Measurements from ENCODE around the gene NIM1K. TPM values are rescaled to one million over a fixed set of nuclear protein-coding genes. Genes with fewer than 3 reads are reported as not detected.

Gene NIM1K
- total RNA-seq, 1 donor = 0.43 TPM

DNA sequence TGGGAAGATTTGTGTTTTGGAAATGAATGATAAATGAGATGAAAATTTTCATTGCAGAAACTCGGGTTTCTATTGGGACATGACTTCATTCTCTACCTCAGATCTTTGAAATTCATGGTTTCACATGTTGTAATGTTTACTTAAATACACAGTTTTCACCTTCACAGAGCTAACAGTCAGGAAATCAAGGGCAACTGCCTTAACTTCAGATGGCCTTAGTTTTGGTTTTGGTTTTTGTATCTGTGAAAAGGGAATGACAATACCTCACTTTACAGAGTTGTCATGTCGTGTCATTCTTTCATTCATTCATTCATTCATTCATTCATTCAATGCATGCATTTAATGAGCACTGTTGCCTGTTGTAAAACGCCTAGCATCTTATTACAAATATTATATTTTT, 41.9 kb downstream of the NIM1K start:
- no peak overlapping the region for H3K4me3 ChIP-seq (ENCODE audit: low read depth, low read length)
- no peak for DNase-seq (ENCODE audit: low read depth)
- TF ChIP-seq, protein P1, sequence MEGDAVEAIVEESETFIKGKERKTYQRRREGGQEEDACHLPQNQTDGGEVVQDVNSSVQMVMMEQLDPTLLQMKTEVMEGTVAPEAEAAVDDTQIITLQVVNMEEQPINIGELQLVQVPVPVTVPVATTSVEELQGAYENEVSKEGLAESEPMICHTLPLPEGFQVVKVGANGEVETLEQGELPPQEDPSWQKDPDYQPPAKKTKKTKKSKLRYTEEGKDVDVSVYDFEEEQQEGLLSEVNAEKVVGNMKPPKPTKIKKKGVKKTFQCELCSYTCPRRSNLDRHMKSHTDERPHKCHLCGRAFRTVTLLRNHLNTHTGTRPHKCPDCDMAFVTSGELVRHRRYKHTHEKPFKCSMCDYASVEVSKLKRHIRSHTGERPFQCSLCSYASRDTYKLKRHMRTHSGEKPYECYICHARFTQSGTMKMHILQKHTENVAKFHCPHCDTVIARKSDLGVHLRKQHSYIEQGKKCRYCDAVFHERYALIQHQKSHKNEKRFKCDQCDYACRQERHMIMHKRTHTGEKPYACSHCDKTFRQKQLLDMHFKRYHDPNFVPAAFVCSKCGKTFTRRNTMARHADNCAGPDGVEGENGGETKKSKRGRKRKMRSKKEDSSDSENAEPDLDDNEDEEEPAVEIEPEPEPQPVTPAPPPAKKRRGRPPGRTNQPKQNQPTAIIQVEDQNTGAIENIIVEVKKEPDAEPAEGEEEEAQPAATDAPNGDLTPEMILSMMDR (IDR thresholded peaks at IDR 0.05; ENCODE audit: insufficient read depth, low read depth, low read length) = no peak

GRCh38 chr5:43236653-43237355, 44.8 kb downstream of the NIM1K start:
- DNase-seq (ENCODE audit: low read depth) = no peak
- H3K4me3 ChIP-seq (ENCODE audit: low read depth, low read length) = no peak overlapping the region
- TF ChIP-seq, protein P1 (IDR thresholded peaks at IDR 0.05; ENCODE audit: insufficient read depth, low read depth, low read length) = no peak

GRCh38 chr5:43242196-43242595, 50.2 kb downstream of the NIM1K start:
- TF ChIP-seq, protein P1 (IDR thresholded peaks at IDR 0.05; ENCODE audit: insufficient read depth, low read depth, low read length) = no peak
- DNase-seq (ENCODE audit: low read depth) = no peak
- H3K4me3 ChIP-seq (ENCODE audit: low read depth, low read length) = no peak overlapping the region

DNA sequence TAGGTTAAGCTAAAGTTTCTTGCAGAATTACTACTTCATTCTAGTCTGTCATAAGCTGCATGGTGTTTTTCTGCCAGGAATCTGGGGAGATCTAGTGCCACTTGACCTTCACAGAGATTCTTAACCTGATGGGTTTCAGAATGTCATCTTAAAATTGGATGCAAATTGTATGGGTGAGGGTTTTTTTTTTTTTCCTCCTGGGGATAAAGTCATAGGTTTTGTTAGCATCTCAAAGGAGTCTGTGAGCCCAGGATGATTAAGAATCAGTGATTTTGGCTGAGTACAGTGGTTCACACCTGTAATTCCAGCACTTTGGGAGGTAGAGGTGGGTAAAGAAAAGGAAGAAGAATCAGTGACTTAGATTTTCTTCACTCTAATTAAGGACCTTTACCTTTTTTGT, 51.2 kb downstream of the NIM1K start:
- DNase-seq (ENCODE audit: low read depth) = no peak
- H3K4me3 ChIP-seq (ENCODE audit: low read depth, low read length) = no peak overlapping the region
- TF ChIP-seq, protein P1 (IDR thresholded peaks at IDR 0.05; ENCODE audit: insufficient read depth, low read depth, low read length) = no peak

DNA sequence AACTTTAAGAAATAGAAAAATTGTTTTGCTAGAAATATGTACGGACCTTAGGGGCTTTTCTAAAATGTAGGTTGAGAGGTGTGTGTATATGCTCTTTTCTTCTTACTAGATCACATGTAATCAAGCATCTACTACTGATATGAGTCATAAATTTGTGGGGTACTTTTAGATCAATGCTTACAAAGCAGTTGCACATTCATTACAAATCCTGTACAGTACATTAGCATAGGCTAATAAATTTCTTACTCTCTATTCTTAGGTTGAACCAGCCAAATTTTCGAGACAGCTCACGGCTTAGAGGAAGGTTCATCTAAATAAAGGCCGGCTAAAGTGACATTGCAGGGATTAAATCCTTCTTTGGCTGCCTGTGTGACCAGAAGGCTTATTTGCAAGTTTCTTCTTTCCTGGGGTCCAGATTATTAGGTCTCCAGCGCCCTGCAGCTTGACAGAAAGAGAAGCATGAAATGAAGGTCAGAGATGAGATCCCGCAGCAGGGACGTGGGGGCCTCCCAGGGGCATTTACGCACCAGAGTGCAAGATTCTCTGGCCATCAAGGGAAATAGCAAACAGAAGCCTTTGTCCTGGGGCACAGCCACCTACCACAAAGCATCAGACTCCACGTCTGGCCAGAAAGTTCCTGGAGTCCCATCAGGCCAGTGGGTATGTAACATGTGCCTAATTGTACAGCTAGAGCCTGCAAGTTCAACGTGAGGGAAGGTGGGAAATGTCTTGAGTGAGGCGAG, 53.0 kb downstream of the NIM1K start:
- H3K4me3 ChIP-seq (ENCODE audit: low read depth, low read length) = no peak overlapping the region
- DNase-seq (ENCODE audit: low read depth) = no peak
- TF ChIP-seq, protein P1 (IDR thresholded peaks at IDR 0.05; ENCODE audit: insufficient read depth, low read depth, low read length) = no peak

DNA sequence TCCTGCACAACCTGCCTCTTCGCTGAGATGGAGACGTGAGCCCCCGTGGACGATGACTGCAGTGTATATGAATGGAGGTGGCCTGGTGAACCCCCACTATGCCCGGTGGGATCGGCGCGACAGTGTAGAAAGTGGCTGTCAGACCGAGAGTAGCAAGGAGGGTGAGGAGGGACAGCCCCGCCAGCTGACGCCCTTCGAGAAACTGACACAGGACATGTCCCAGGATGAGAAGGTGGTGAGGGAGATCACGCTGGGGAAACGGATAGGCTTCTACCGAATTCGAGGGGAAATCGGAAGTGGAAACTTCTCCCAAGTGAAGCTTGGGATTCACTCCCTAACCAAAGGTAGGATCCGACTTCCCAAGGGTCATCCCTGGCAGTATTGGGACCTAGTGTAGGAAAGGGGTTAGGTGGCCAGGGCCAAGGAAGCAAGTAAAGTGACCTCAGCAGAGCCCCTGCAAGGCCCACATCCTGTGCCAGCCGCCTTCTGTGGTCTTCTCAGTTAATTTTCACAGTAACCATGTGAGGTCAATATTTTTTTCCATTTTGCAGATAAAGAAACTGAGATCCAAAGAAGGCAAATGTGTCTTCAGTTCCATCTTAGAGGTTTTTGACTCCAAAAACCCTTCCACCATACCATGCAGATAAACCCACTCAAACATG, 53.8 kb downstream of the NIM1K start:
- no peak for DNase-seq (ENCODE audit: low read depth)
- TF ChIP-seq, protein P1 (IDR thresholded peaks at IDR 0.05; ENCODE audit: insufficient read depth, low read depth, low read length) = no peak
- no peak overlapping the region for H3K4me3 ChIP-seq (ENCODE audit: low read depth, low read length)
